B cell (primary cell): Measurements from ENCODE around the gene RBM7.

Experiments used
- EZH2 ChIP-seq: IDR thresholded peaks from 2 replicates; pipeline ENCODE4 v1.6.1; 2012; ENCODE audit warnings: borderline replicate concordance, low read depth, mild to moderate bottlenecking, moderate library complexity, low read length; ENCODE audit not compliant: insufficient read depth, poor library complexity, severe bottlenecking
- TF ChIP-seq, protein P1 (sequence below): fragments of 200-600 bp; IDR thresholded peaks from one replicate; pipeline ENCODE4 v1.8.0; 2022; ENCODE audit warnings: antibody characterized with exemption, mild to moderate bottlenecking

DNA sequence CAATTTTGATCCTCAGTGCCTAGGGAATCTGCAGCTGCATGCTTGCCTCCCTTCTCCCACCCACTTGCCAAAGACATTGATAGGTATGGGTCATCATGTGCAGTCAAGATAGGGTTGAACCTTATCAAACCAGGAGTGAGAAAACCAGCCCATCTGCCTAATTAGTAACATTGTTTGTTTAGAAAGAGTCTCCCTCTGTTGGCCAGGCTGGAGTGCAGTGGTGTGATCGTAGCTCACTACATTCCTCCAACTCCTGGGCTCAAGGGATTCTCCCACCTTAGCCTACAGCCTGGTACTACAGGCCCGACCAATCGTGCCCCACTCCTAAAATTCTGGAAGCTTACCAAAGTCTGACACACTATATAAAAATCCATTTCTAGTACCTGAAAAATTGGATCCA lies 4.7 kb upstream of the RBM7 start:
- TF ChIP-seq, protein P1, sequence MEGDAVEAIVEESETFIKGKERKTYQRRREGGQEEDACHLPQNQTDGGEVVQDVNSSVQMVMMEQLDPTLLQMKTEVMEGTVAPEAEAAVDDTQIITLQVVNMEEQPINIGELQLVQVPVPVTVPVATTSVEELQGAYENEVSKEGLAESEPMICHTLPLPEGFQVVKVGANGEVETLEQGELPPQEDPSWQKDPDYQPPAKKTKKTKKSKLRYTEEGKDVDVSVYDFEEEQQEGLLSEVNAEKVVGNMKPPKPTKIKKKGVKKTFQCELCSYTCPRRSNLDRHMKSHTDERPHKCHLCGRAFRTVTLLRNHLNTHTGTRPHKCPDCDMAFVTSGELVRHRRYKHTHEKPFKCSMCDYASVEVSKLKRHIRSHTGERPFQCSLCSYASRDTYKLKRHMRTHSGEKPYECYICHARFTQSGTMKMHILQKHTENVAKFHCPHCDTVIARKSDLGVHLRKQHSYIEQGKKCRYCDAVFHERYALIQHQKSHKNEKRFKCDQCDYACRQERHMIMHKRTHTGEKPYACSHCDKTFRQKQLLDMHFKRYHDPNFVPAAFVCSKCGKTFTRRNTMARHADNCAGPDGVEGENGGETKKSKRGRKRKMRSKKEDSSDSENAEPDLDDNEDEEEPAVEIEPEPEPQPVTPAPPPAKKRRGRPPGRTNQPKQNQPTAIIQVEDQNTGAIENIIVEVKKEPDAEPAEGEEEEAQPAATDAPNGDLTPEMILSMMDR, result no peak
- no peak for TF ChIP-seq EZH2
